ENCODE results near the gene AKR7A2.

Gene AKR7A2

DNA sequence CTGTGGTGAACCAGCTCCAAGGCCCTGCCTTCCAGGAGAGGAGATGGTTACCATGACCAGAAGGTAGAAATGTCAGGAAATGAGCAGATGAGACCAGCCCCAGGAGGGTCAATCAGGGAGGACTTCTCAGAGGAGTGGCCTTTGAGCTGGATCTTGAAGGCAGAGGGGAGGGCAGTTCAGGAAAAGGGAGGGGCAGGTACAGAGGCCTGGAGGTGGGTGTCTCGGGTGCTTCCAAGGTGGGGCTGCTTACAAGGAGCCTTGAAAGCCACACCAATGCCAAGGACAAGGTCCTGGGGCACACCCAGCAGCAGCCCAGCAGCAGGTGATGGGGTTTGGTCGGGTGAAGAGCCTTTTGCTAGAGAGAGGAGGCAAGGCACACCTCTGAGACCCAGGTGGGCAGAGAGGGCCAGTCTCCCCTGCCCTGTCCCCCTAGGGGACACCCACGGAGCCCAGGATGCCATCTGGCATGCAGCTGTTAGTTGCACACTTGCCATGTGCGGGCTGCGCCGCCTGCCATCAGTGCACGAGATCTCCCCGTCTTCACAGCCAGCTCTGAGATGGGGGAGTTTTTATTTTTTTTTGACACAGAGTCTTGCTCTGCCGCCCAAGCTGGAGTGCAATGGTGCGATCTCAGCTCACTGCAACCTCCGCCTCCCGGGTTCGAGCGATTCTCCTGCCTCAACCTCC, 18.6 kb upstream of the AKR7A2 start:
- TF ChIP-seq, protein P1, sequence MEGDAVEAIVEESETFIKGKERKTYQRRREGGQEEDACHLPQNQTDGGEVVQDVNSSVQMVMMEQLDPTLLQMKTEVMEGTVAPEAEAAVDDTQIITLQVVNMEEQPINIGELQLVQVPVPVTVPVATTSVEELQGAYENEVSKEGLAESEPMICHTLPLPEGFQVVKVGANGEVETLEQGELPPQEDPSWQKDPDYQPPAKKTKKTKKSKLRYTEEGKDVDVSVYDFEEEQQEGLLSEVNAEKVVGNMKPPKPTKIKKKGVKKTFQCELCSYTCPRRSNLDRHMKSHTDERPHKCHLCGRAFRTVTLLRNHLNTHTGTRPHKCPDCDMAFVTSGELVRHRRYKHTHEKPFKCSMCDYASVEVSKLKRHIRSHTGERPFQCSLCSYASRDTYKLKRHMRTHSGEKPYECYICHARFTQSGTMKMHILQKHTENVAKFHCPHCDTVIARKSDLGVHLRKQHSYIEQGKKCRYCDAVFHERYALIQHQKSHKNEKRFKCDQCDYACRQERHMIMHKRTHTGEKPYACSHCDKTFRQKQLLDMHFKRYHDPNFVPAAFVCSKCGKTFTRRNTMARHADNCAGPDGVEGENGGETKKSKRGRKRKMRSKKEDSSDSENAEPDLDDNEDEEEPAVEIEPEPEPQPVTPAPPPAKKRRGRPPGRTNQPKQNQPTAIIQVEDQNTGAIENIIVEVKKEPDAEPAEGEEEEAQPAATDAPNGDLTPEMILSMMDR (IDR thresholded peaks at IDR 0.05; ENCODE audit: insufficient read depth, low read length, missing control alignments), result no peak
- DNase-seq (ENCODE audit: low read depth, low spot score), result no peak
- H3K4me3 ChIP-seq (ENCODE audit: low read depth, low read length), result no peak overlapping the region
- POLR2A ChIA-PET, result interaction anchor here (0.9 kb wide), 1 partner anchor 17 kb away, joined by 3 read pairs; no protein-coding TSS in a partner anchor
- CTCF ChIA-PET, result interaction anchor here (1.4 to 5.2 kb wide), 4 partner anchors 12 to 332 kb away, joined by 3 to 37 read pairs (median 4); no protein-coding TSS in a partner anchor

DNA sequence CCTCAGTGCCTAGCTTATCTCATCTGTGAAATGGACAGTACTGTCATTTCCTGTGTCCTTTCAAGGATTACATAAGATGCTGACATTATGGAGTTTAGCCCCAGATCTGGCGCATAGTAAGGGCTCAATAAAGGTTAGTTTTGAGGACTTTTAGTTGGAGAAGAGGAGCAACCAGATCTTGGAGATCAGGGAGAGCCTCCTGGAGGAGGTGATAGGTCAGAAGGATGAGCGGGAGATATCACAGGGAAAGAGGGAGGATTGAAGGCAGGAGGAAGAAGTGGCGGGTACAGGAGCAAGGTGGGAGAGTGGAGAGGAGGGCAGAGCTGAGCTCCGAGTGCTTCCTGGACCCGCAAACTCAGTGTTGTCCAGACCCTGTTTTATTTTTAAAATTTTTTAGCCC, 17.7 kb upstream of the AKR7A2 start:
- ChIA-PET CTCF (interaction anchor here (1.0 to 5.2 kb wide), 3 partner anchors 13 to 333 kb away, joined by 3 to 37 read pairs (median 3); no protein-coding TSS in a partner anchor), POLR2A (no interaction called here)
- TF ChIP-seq, protein P1 (IDR thresholded peaks at IDR 0.05; ENCODE audit: insufficient read depth, low read length, missing control alignments), result no peak
- no peak for DNase-seq (ENCODE audit: low read depth, low spot score)
- H3K4me3 ChIP-seq (ENCODE audit: low read depth, low read length), result no peak overlapping the region

DNA sequence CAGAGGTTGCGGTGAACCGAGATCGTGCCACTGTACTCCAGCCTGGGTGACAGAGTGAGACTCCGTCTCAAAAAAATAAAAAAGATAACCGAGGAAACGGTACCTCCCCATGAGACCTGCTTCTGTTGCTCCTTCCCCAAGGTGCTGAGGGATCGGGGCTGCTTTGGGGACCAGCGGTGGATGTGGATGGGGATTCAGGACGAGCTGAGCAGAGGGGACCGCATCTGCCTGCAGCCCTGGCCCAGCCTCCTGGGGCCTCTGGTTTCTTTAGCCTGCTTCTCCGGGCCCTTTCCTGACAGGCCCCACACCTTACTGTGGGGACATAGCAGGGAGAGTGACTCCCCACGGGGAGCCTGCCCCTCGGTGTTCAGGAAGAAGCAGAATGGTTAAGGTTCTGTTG, 17.2 kb upstream of the AKR7A2 start:
- TF ChIP-seq, protein P1 (IDR thresholded peaks at IDR 0.05; ENCODE audit: insufficient read depth, low read length, missing control alignments), result no peak
- DNase-seq (ENCODE audit: low read depth, low spot score), result no peak
- CTCF ChIA-PET, result interaction anchor here (1.0 to 5.2 kb wide), 4 partner anchors 13 to 333 kb away, joined by 3 to 37 read pairs (median 4); no protein-coding TSS in a partner anchor
- no peak overlapping the region for H3K4me3 ChIP-seq (ENCODE audit: low read depth, low read length)
- POLR2A ChIA-PET, result no interaction called here

DNA sequence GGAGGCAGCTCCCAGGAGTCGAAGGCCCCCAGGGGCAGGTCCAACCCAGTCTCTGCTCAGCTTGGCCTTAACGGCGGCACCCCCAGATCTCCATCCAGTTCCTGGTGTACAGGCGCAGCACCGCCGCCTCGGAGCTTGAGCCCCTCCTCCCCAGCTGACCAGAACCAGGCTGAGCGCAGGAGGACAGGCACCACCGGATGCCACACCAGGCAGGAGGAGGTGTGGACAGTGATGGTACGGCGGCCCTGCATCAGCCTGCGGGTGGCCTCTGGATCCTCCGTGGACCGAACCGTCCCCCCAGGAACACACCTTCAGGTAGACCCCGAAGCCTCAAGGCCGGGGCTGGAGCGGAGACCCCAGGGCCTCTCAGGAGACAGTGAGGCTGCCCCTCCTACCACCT, 16.5 kb upstream of the AKR7A2 start:
- CTCF ChIA-PET, result interaction anchor here (1.4 to 2.1 kb wide), 2 partner anchors 13 to 332 kb away, joined by 5 to 7 read pairs; no protein-coding TSS in a partner anchor
- H3K4me3 ChIP-seq (ENCODE audit: low read depth, low read length), result no peak overlapping the region
- DNase-seq (ENCODE audit: low read depth, low spot score), result no peak
- POLR2A ChIA-PET, result no interaction called here
- TF ChIP-seq, protein P1 (IDR thresholded peaks at IDR 0.05; ENCODE audit: insufficient read depth, low read length, missing control alignments), result no peak

DNA sequence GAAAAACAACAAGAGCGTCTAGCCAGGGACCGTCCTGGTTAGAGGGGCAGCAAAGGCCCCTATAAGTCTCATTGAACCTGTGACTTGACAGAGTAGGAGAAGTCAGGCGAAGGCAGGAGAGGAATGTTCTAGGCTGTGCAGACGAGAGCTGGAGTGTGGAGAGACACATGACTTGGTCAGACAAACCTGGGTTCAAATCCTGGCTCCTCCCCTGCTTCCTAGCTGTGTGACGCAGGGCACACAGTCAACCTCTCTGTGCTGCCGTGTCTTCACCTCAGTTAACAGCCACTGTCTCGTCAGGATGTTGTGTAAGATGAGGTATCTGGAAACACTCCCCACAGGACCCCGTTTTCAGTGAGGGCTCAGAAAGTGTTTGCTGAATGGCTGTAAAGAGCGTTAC, 15.8 kb upstream of the AKR7A2 start:
- CTCF ChIA-PET, result interaction anchor here (1.4 to 2.1 kb wide), 2 partner anchors 14 to 333 kb away, joined by 5 to 7 read pairs; no protein-coding TSS in a partner anchor
- H3K4me3 ChIP-seq (ENCODE audit: low read depth, low read length), result no peak overlapping the region
- TF ChIP-seq, protein P1 (IDR thresholded peaks at IDR 0.05; ENCODE audit: insufficient read depth, low read length, missing control alignments), result no peak
- POLR2A ChIA-PET, result no interaction called here
- no peak for DNase-seq (ENCODE audit: low read depth, low spot score)

DNA sequence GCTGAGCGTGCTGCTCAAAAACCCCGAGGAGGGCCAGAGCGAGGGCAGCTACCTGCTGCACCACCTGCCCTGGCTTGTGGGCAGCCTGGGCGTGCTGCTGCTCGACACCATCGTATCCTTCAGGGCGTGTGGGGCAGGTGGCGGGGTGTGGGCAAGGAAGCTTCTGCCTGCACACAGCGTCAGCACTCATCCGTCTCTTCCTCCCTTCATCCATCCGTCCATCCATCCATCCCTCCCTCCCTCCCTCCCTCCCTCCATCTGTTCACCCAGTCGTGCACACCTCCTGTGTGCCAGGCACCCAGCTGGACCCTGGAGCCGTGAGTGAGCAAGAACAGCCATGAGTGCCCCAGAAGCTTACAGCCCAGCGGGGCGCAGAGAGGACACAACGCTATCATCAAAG, 15.4 kb upstream of the AKR7A2 start:
- H3K4me3 ChIP-seq (ENCODE audit: low read depth, low read length), result no peak overlapping the region
- ChIA-PET POLR2A (no interaction called here), CTCF (interaction anchor here (2.1 kb wide), 1 partner anchor 14 kb away, joined by 7 read pairs; no protein-coding TSS in a partner anchor)
- TF ChIP-seq, protein P1 (IDR thresholded peaks at IDR 0.05; ENCODE audit: insufficient read depth, low read length, missing control alignments), result no peak
- no peak for DNase-seq (ENCODE audit: low read depth, low spot score)
